GM03348 (cell line): ENCODE results near the gene DPY19L1.
"Not testable (repeated sequence)": the region's sequence is repeated elsewhere in the genome, so short reads cannot be mapped to it uniquely, and the experiment has no call there.

Source experiments
- DNase-seq: peaks from one replicate; pipeline ENCODE4 v3.0.0; 2012; ENCODE audit warnings: low spot score

The DPY19L1 gene

GRCh38 chr7:34918198-34918861 lies 119.0 kb downstream of the DPY19L1 start:
- DNase-seq, result not testable (repeated sequence)

- not testable (repeated sequence) for DNase-seq
Observed at GRCh38 chr7:34917515-34917914, 119.8 kb downstream of the DPY19L1 start.

- no peak for DNase-seq
Observed at GRCh38 chr7:34916267-34916666, 121.0 kb downstream of the DPY19L1 start.

- no peak for DNase-seq
Observed at GRCh38 chr7:34912236-34912635, 125.0 kb downstream of the DPY19L1 start.

GRCh38 chr7:34906266-34906850 lies 130.9 kb downstream of the DPY19L1 start:
- DNase-seq, result not testable (repeated sequence)

GRCh38 chr7:34904987-34905386 lies 132.3 kb downstream of the DPY19L1 start:
- no peak for DNase-seq

- not testable (repeated sequence) for DNase-seq
Observed at GRCh38 chr7:34903921-34904320, 133.4 kb downstream of the DPY19L1 start.

- DNase-seq, result no peak
Observed at GRCh38 chr7:34902182-34902581, 135.1 kb downstream of the DPY19L1 start.

- DNase-seq, result no peak
Observed at GRCh38 chr7:34900891-34901513, 136.3 kb downstream of the DPY19L1 start.

- no peak for DNase-seq
Observed at GRCh38 chr7:34895202-34895601, 142.1 kb downstream of the DPY19L1 start.

GRCh38 chr7:34889951-34890350 lies 147.3 kb downstream of the DPY19L1 start:
- no peak for DNase-seq

- DNase-seq, result no peak
Observed at GRCh38 chr7:34886856-34887255, 150.4 kb downstream of the DPY19L1 start.

- DNase-seq, result not testable (repeated sequence)
Observed at GRCh38 chr7:34883855-34884254, 153.4 kb downstream of the DPY19L1 start.

GRCh38 chr7:34879871-34880270 lies 157.4 kb downstream of the DPY19L1 start:
- no peak for DNase-seq

- DNase-seq, result not testable (repeated sequence)
Observed at GRCh38 chr7:34878944-34879735, 158.1 kb downstream of the DPY19L1 start.
